ENCODE measurements around the gene ABTB2. TPM values are rescaled to one million over a fixed set of nuclear protein-coding genes. Genes with fewer than 3 reads are reported as not detected.

Gene ABTB2
- total and polyA plus RNA-seq, 9 of the 15 experiments (the other 6 are each of a cell fraction or from before 2014, with no cell fraction given), result 0.03 to 0.18 (median 0.12) TPM; not detected in 2

- no peak for TF ChIP-seq CHD7 (IDR thresholded peaks at IDR 0.05; ENCODE audit: low read depth, low read length)
- TF ChIP-seq ZBTB49 (CRISPR knock-in tag; IDR thresholded peaks at IDR 0.05; ENCODE audit: borderline replicate concordance), result no peak
- no peak for TF ChIP-seq HNRNPUL1 (IDR thresholded peaks at IDR 0.05; ENCODE audit: low read length)
- no peak for TF ChIP-seq ETV6 (IDR thresholded peaks at IDR 0.05; ENCODE audit: borderline replicate concordance in 1 of 2, low read depth in 2 of 2, low read length in 1 of 2)
- no peak for TF ChIP-seq ETV6 (CRISPR knock-in tag; IDR thresholded peaks at IDR 0.05; ENCODE audit: borderline replicate concordance)
- TF ChIP-seq CUX1 (CRISPR knock-in tag; IDR thresholded peaks at IDR 0.05), result no peak
These were observed 1.1 kb upstream of the ABTB2 start (continued) for GRCh38 chr11:34358728-34359547.

Measured in K562 (cell line).